Iris pigment epithelial cell (primary cell): Measurements from ENCODE around the gene ZNF222.

Source experiments
- DNase-seq: peaks from one replicate; pipeline ENCODE4 v3.0.0-alpha.2; 2011; ENCODE audit warnings: low read depth

ZNF222 gene

DNA sequence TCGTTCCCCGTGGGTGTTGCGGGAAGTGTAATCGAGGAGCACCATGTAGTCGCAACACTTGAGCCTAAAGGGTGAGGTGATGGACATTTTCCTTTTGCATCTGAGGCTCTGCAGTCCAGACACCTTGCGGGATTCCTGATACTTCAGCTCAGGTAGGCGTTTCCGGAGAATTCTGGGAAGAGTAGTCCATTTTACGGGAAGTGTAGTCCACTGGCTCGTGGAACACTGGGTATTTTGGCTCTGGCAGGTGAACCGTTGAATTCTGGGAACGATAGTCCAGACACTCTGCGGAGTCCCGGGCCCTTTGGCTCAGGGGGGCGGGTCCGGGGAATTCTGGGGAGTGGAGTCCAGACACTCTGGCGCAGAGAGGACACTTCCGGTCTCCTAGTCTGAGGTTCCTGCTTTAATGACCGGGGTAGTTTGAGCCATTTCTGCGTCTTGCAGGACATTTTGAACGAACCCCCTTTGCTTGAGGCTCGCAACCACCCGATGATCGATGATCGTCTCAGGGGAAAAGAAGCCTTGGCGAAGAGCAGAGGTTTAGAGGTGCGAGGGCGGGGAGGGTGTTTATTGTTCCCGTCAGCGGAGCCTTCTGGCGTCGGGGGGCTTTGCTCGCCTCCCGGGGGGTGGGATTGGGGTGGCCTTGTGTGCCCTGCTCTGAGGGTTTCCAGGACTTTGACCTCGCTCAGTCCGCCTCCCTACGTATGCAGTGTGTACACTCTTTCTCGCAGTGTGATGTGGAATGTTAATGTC, 26.6 kb downstream of the ZNF222 start, which contains the start of gene ZNF223:
Gene ZNF223 (plus strand): TSS at position 387 of the 753 bp plus-strand sequence. CDS start 3,141 bp downstream, outside the sequence.
- peak; percentile 90 for DNase-seq

DNA sequence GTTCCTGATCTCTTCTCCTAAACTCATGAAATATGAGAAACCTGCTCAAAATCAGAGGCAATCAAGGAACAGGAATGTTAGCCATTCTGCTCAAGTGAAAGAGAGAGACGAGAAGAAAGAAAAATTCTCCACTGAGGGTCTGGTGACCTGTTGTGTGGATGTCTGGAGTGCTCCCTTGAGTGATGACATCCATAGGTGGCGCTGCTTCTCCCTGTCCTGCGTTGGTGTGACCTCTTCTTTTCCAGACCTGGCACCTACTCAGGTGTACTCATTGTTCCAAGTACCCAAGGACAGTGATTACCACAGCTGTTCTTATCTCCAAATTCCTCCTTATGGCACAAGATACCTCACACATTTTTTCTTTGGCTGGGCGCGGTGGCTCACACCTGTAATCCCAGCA, 30.7 kb downstream of the ZNF222 start:
- DNase-seq, result no peak

GRCh38 chr19:44059229-44059628, 34.0 kb downstream of the ZNF222 start:
- DNase-seq, result no peak

DNA sequence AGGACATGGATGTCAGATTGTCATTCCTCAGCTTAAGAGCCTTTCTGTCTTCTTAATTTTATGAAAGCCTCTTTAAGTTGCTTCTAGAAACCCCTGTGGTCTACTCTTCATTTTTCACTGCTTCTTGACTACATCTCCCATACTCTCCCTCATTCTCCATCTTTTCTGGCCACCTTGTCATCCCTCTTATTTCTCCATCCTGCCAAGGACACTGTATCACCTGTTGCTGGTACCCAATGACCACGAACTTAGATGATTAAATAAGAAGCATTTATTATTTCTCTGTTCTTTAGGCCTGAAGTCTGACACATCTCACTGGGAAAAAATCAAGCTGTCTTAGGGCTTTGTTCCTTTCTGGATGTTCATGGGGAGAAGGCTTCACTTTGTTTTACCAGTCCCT, 35.9 kb downstream of the ZNF222 start:
- no peak for DNase-seq

GRCh38 chr19:44066305-44066704, 41.1 kb downstream of the ZNF222 start:
- no peak for DNase-seq

- DNase-seq, result no peak
Measured at GRCh38 chr19:44069415-44069814, 44.2 kb downstream of the ZNF222 start.

DNA sequence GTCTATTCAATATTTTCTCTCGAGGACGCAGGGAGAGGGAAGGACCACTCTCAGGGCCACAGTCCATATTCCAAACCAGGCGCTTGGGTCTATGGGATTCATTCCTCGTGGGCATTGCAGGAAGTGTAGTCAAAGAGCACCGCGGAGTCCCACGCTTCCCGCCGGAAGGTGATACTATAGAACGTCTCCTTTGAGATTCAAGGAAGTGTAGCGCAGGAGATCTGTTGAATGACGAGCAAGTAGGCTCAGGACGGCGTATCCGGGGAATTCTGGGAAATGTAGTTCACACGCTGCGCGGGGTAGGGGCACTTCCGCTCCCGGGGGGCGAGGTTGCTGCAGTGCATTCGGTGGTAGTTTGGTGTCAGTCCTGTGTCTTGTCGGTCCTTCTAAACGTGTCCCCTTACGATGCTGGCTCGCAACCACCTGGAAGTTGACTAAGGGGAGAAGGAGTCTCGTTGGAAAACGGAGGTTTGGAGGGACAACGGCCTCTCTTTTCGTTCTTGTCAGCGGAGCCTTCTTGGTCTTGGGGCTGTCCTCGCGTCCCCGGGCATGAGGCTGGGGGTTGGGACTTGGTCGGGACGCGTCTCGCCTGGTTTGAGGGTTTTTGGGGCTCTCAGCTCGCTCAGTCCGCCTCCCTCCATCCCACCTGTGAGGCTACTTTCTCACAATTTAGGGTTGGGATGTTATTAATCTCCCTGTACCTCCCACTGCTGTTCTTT, 46.8 kb downstream of the ZNF222 start, which contains the start of gene ZNF284:
Gene ZNF284 (plus strand): TSS at position 336 of the 719 bp plus-strand sequence. CDS start 4,231 bp downstream, outside the sequence.
- DNase-seq, result peak; percentile 89

GRCh38 chr19:44072543-44073401, 47.6 kb downstream of the ZNF222 start:
- DNase-seq, result peak; percentile 8

- DNase-seq, result no peak
Measured at GRCh38 chr19:44076325-44076724, 51.1 kb downstream of the ZNF222 start.
